HFF-Myc (cell line): ENCODE results near the gene NMNAT3.

Experiments
- DNase-seq: peaks from one replicate; pipeline ENCODE4 v3.0.0-alpha.2; 2011; ENCODE audit warnings: low read depth; ENCODE audit errors: extremely low read depth
- H3K4me3 ChIP-seq: replicated peaks from 2 replicates; pipeline ENCODE4 v1.5.1; 2011; ENCODE audit warnings: low read depth, mild to moderate bottlenecking, control low read depth, low read length
- TF ChIP-seq, protein P1 (sequence below): IDR thresholded peaks from 2 replicates; pipeline ENCODE4 v1.5.1; 2012; ENCODE audit warnings: mild to moderate bottlenecking, low read depth, low read length, control low read depth; ENCODE audit errors: missing control alignments

The NMNAT3 gene

DNA sequence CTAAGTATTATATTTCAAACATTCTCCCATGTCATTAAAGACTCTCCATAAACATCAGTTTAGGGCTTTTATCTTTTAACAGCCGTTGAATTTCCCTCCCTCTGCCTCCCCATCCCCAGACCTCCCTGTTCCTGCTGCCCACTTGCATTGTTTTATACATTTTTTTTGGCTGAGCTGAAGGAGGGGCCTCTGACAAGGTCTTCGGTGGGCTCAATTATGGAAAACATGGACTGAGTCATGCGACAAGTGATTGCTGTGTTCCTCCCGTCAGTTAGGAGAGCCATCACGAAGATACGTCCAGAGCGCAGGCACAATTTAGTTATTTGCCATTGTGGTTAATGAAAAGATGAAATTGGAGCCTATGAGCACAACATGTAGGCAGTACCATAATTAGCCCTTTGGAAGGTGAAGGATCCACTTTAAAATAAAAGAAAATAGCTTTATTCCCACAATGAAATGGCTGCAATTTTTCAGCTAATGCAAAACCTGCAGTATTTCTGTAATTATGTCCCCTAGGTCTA, 12.0 kb upstream of the NMNAT3 start:
- no peak for DNase-seq
- TF ChIP-seq, protein P1, sequence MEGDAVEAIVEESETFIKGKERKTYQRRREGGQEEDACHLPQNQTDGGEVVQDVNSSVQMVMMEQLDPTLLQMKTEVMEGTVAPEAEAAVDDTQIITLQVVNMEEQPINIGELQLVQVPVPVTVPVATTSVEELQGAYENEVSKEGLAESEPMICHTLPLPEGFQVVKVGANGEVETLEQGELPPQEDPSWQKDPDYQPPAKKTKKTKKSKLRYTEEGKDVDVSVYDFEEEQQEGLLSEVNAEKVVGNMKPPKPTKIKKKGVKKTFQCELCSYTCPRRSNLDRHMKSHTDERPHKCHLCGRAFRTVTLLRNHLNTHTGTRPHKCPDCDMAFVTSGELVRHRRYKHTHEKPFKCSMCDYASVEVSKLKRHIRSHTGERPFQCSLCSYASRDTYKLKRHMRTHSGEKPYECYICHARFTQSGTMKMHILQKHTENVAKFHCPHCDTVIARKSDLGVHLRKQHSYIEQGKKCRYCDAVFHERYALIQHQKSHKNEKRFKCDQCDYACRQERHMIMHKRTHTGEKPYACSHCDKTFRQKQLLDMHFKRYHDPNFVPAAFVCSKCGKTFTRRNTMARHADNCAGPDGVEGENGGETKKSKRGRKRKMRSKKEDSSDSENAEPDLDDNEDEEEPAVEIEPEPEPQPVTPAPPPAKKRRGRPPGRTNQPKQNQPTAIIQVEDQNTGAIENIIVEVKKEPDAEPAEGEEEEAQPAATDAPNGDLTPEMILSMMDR, result no peak
- no peak overlapping the region for H3K4me3 ChIP-seq

DNA sequence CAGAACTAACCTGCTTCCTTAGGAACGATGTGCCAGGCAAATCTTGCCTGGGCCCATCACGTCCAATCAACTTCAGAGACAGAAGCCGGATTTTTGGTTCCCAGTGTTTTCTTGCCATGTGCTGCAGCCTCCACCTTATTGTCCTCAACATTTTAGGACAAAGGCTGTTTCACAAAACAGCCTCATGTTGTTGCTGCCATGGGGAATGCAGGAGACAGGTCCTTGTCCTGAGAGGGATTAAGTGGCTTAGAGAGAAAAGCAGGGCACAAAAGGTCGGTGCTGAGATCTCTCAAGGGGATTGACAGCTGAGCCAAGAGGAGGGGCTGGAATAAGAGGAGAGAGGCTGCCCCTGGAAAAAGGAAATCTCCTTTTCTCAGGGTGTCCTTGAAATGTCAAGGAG, 11.3 kb upstream of the NMNAT3 start:
- DNase-seq, result no peak
- no peak overlapping the region for H3K4me3 ChIP-seq
- TF ChIP-seq, protein P1, result no peak

DNA sequence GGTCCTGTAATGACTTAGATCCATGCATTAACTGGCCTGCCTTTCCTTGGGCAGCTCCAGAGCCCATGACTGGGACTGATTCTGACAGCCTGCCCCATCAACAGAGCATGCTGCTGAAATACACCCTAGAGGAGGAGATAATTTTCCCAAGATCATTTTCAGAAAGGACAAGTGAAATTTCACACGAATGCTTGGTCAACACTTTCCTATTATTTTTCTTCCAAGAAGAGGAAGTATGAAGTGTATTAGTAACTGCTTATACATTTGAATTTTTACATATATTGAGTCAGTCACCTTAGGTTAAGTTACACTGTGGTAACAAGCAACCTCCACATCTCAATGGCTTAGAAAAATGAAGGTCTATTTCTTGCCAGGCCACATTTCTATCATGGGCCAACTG, 9.7 kb upstream of the NMNAT3 start:
- TF ChIP-seq, protein P1, result no peak
- DNase-seq, result no peak
- H3K4me3 ChIP-seq, result no peak overlapping the region

DNA sequence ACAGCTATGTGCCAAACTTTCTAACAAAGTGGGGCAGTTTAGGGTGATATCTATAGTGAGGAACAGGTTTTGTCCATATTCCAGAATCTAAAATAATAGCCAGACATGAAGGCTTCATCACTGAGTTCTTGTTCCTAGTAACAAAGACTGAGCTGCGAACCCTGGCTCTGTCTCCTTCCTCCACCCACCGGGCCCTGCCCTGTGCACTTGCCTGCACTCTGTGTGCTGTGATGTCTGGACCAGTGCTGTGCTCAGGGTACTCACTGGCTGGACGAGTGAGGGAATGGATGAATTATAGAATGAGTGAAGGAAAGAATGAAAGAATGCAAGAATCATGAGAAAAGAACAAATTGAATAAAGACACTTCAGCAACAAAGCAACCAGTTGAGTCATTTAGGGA, 8.9 kb upstream of the NMNAT3 start:
- DNase-seq, result no peak
- TF ChIP-seq, protein P1, result no peak
- no peak overlapping the region for H3K4me3 ChIP-seq

DNA sequence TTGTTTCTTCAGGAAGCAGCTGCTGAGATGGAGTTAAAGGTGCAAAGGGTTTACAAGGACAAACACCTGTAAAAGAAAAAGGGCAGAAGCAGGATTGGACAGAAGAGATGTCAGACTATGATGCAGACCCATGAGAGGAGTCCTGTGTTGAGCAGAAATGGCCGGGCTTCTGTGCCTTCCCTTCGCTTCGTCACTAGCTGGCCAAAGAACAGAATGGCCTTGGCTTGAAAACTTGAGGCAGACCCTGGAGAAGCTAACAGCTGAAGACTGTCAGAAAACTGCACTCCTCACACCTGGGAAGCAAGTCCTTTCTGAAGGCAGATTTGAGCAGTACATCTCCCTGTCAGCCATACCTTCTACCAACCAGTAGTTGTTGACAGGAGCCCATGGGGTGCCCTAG, 8.4 kb upstream of the NMNAT3 start:
- no peak overlapping the region for H3K4me3 ChIP-seq
- DNase-seq, result no peak
- TF ChIP-seq, protein P1, result no peak

DNA sequence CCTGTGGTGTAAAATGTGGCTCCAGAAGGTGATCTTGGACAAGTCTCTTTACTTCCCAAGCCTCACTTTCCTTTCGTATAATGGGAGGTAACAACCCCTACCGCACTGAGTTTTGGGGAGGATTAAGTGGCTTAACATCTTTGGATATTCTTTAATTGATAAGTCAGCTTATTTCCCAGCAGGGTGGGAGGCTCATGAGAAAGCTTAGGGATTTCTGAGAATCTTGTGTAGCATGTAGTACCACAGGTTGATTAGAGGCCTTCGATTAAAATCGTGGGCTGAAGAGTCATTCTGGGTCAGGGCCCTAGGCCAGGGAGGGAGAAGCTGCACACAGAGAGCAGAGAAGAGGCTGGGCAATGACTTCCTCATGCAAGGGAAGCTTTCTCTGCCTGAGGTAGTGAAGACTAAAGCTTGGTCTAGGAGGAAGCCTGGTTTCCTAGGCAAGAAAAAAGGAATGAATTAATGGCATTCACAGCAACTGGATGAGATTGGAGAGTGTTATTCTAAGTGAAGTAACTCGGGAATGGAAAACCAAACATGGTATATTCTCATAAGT, 1.5 kb upstream of the NMNAT3 start:
- no peak overlapping the region for H3K4me3 ChIP-seq
- no peak for DNase-seq
- TF ChIP-seq, protein P1, result no peak
